Heart right ventricle (tissue), 16 donors: ENCODE measurements around the gene PSMA6. TPM values are rescaled to one million over a fixed set of nuclear protein-coding genes. Genes with fewer than 3 reads are reported as not detected.

ENCODE experiments used
- ATAC-seq, 8 donors: fragments of 200-7000 bp; cut with Tn5 transposase; one replicate each; pipeline ENCODE4 v1.9.1; 2020; ENCODE audit warnings: mild to moderate bottlenecking in 8 of 8, moderate library complexity in 8 of 8, moderate number of reproducible peaks in 1 of 8
- DNase-seq, 2 donors: peaks; one replicate each; pipeline ENCODE4 v3.0.0-alpha.2; 2020
- H3K27ac ChIP-seq, 10 donors: fragments of 200-600 bp; sonication (generic) in 2 of 10; one replicate each; pipeline versions ENCODE4 v1.5.0 to v1.8.0; 2020 to 2022; ENCODE audit warnings: mild to moderate bottlenecking in 3 of 10
- H3K27me3 ChIP-seq, 7 donors: fragments of 200-600 bp; one replicate each; pipeline ENCODE4 v1.8.0; 2021 to 2022; ENCODE audit warnings: mild to moderate bottlenecking in 2 of 7
- H3K36me3 ChIP-seq, 9 donors: fragments of 200-600 bp; sonication (generic) in 1 of 9; one replicate each; pipeline versions ENCODE4 v1.5.0 to v1.8.0; 2020 to 2022; ENCODE audit warnings: mild to moderate bottlenecking in 2 of 9
- H3K4me1 ChIP-seq, 9 donors: fragments of 200-600 bp; sonication (generic) in 1 of 9; one replicate each; pipeline versions ENCODE4 v1.5.0 to v1.8.0; 2020 to 2022; ENCODE audit warnings: mild to moderate bottlenecking in 4 of 9
- H3K4me3 ChIP-seq, 10 donors: fragments of 200-600 bp; sonication (generic) in 2 of 10; one replicate each; pipeline versions ENCODE4 v1.5.0 to v1.8.0; 2020 to 2022; ENCODE audit warnings: mild to moderate bottlenecking in 7 of 10, moderate library complexity in 2 of 10
- H3K9me3 ChIP-seq, 11 donors: fragments of 200-600 bp in 10 of 11; sonication (generic) in 2 of 11; one replicate each; pipeline versions ENCODE4 v1.5.0 to v1.8.0; 2013 to 2022; ENCODE audit warnings: mild to moderate bottlenecking in 2 of 11, control low read depth in 1 of 11, moderate library complexity in 1 of 11
- CTCF ChIP-seq, 9 donors: fragments of 200-600 bp; sonication (generic) in 2 of 9; IDR thresholded peaks; one replicate each; pipeline versions ENCODE4 v1.5.0 to v1.8.0; 2021 to 2022; ENCODE audit warnings: antibody characterized with exemption in 9 of 9, mild to moderate bottlenecking in 5 of 9, moderate library complexity in 1 of 9
- WGBS, 2 donors: extraction: QIAGEN DNeasy Blood & Tissue Kit; methylation state at CpG; one replicate each; pipeline ENCODE4 v1.1.7; 2013; ENCODE audit warnings: inconsistent platforms in 1 of 2; 5-methylcytosine and 5-hydroxymethylcytosine counted together
- intact Hi-C, 10 donors: fragments of 100-400 bp; cut with DNase I; formaldehyde crosslinking; loops; one replicate each; pipeline versions ENCODE4 v1.11.1 to v1.14.2; 2022
- polyA plus RNA-seq, 2 donors: library from polyadenylated mRNA; stranded (reverse); fragments of 200-250 nt; gene quantifications; one replicate each; pipeline ENCODE4 v1.2.3, GENCODE V29; 2013
- total RNA-seq, 10 donors: library from RNA; stranded (reverse); fragmentation: NEBNext Ultra II Directional in 3 of 10; extraction: Animal tissue kit (Norgen Biotek cat#: 25700) in 3 of 10; gene quantifications; one replicate each; pipeline versions ENCODE4 v1.2.1 to v1.2.4, GENCODE V29; 2021 to 2023
- donor health status: Arrhythmogenic right ventricular cardiomyopathy.
- donor health status: ischemic (EF 13 %, LVEDD 7.1; RV severe dilation, severe dysfunction).
- donor health status: healthy with polysubstance abuse.
- donor health status: DM: no; HTN: yes; CAD: no.
- donor health status: DM: no; HTN: no; CAD: no.
- donor health status: ischemic (EF 25% LVEDD 6.9; RV normal size, moderate dysfunction).
- donor health status: ischemic (EF 25% LVEDD 5.7; RV mildly dilated, moderate dysfunction).
- donor health status: healthy.
- donor health status: DM: yes; HTN: yes; CAD: no.
- donor health status: Ischemic cardiomyopathy.
- donor health status: ischemic (EF 35%, LVEDD 5.7; RV mildly dilated, moderate dysfunction).
- donor health status: nonischemic (EF 11% LVEDD 7.7; RV severe dilation, severe dysfunction).
- donor health status: DM: yes; HTN: yes; CAD: no.
- donor health status: PGD.
- donor health status: ischemic (EF 29% LVEDD 5.4; RV normal size, mild dysfunction).
- donor health status: nonischemic (EF 23%, LVEDD 6.1; RV moderate dilation, normal function).

Gene PSMA6
- total and polyA plus RNA-seq, 12 donors = 92.3 to 233 (median 166) TPM

GRCh38 chr14:35362450-35362849, 70.3 kb downstream of the PSMA6 start:
- DNase-seq (no peak), ATAC-seq (no peak)
- H3K27ac ChIP-seq = peak overlapping the region in 7 of 10 donors; percentile 15 to 48 (median 29)
- 50 to 59% methylated on average over 3 of the region's 3 CpGs for WGBS, 2 donors
- H3K4me3 ChIP-seq = no peak overlapping the region
- no peak for TF ChIP-seq CTCF (IDR thresholded peaks at IDR 0.05)
- no peaks in the 10 kb centered on the region for H3K27me3 ChIP-seq
- H3K9me3 ChIP-seq = no peaks in the 10 kb centered on the region
- peaks cover 4 to 48% (median 21%) of the 10 kb centered on the region in 9 donors for H3K4me1 ChIP-seq
- H3K36me3 ChIP-seq = no peaks in the 10 kb centered on the region
- intact Hi-C loops = no loop called here

- Histone ChIP-seq H3K27ac (peak overlapping the region in 6 of 10 donors; percentile 25 to 74 (median 46)), H3K36me3 (no peaks in the 10 kb centered on the region), H3K4me3 (no peak overlapping the region), H3K27me3 (no peaks in the 10 kb centered on the region), H3K9me3 (no peaks in the 10 kb centered on the region), H3K4me1 (peaks cover 4 to 53% (median 24%) of the 10 kb centered on the region in 9 donors)
- ATAC-seq (peak in 4 of 8 donors; percentile 28 to 57 (median 52)), DNase-seq (no peak)
- no peak for TF ChIP-seq CTCF (IDR thresholded peaks at IDR 0.05)
- intact Hi-C loops = no loop called here
- 76 to 77% methylated on average over 25 of the region's 25 CpGs for WGBS, 2 donors
Measured at GRCh38 chr14:35362911-35363374, 70.8 kb downstream of the PSMA6 start.

GRCh38 chr14:35365130-35366055, 73.2 kb downstream of the PSMA6 start:
- DNase-seq (peak in 1 of 2 donors; percentile 48), ATAC-seq (peak; percentile 50 to 93 (median 72))
- H3K4me1 ChIP-seq = peaks cover 4 to 76% (median 33%) of the 10 kb centered on the region in 9 donors
- H3K9me3 ChIP-seq = peaks cover 0 to 1% (median 0%) of the 10 kb centered on the region in 11 donors
- no peaks in the 10 kb centered on the region for H3K36me3 ChIP-seq
- intact Hi-C loops = no loop called here
- peak overlapping the region in 9 of 10 donors; percentile 0 to 87 (median 61) for H3K27ac ChIP-seq
- no peak overlapping the region for H3K4me3 ChIP-seq
- TF ChIP-seq CTCF (IDR thresholded peaks at IDR 0.05) = no peak
- 68 to 76% methylated on average over 13 of the region's 13 CpGs for WGBS, 2 donors
- no peaks in the 10 kb centered on the region for H3K27me3 ChIP-seq

GRCh38 chr14:35366056-35366451, 73.9 kb downstream of the PSMA6 start:
- H3K4me1 ChIP-seq = peaks cover 4 to 77% (median 33%) of the 10 kb centered on the region in 9 donors
- H3K4me3 ChIP-seq = no peak overlapping the region
- no peaks in the 10 kb centered on the region for H3K36me3 ChIP-seq
- H3K27me3 ChIP-seq = no peaks in the 10 kb centered on the region
- 88% methylated on average over 12 of the region's 12 CpGs for WGBS, 2 donors
- DNase-seq (no peak), ATAC-seq (peak in 4 of 8 donors; percentile 33 to 52 (median 40))
- no peak for TF ChIP-seq CTCF (IDR thresholded peaks at IDR 0.05)
- H3K27ac ChIP-seq = peak overlapping the region in 7 of 10 donors; percentile 25 to 87 (median 64)
- intact Hi-C loops = no loop called here
- H3K9me3 ChIP-seq = peaks cover 0 to 8% (median 0%) of the 10 kb centered on the region in 11 donors
